AG04450 (cell line): ENCODE measurements around the gene DDX51. TPM values are rescaled to one million over a fixed set of nuclear protein-coding genes. Genes with fewer than 3 reads are reported as not detected.

Experiments
- CTCF ChIA-PET: fragments of 300-600, 350-600 bp; formaldehyde crosslinking; extraction: SDS; loops from one replicate; lab custom pipeline; 2022; ENCODE audit warnings: antibody characterized with exemption, inconsistent platforms; lab: Charles Lee
- POLR2A ChIA-PET: fragments of 350-600 bp; formaldehyde crosslinking; extraction: SDS; loops from one replicate; lab custom pipeline; 2021; ENCODE audit warnings: antibody characterized with exemption, inconsistent platforms; lab: Yijun Ruan, JAX
- DNase-seq: peaks from one replicate; pipeline ENCODE4 v3.0.0-alpha.2; 2011; ENCODE audit warnings: low read depth, low spot score
- H3K27ac ChIP-seq: one replicate; pipeline ENCODE4 v1.5.1; 2012; ENCODE audit warnings: low read depth, low read length, control low read depth
- H3K27me3 ChIP-seq: one replicate; pipeline ENCODE4 v1.6.0; 2012; ENCODE audit warnings: low read length; ENCODE audit not compliant: control insufficient read depth, insufficient read depth
- H3K4me3 ChIP-seq: 2 replicates; pipeline ENCODE4 v1.5.1; 2011; ENCODE audit warnings: mild to moderate bottlenecking, low read depth, low read length, control low read depth
- H3K9me3 ChIP-seq: 2 replicates; pipeline ENCODE4 v1.5.1; 2012; ENCODE audit warnings: low read length; ENCODE audit not compliant: control insufficient read depth, insufficient read depth
- CTCF ChIP-seq: IDR thresholded peaks from 2 replicates; pipeline ENCODE4 v1.5.1; 2011; ENCODE audit warnings: low read depth, low read length, control low read depth, inconsistent platforms
- polyA plus RNA-seq: library from polyadenylated mRNA; depleted of rRNA; stranded (reverse); fragments of >200 nt; gene quantifications from 2 replicates; pipeline ENCODE4 v1.2.3, GENCODE V29; 2011

Gene DDX51
- polyA plus RNA-seq, 1 experiment, result 4.5 TPM

GRCh38 chr12:132172619-132173018 is 28.5 kb upstream of the DDX51 start:
- ChIA-PET POLR2A (no interaction called here), CTCF (no interaction called here)
- no peak for TF ChIP-seq CTCF
- H3K9me3 ChIP-seq, result peaks cover 17% of the 10 kb centered on the region
- H3K27me3 ChIP-seq, result peaks cover 59% of the 10 kb centered on the region
- no peak for DNase-seq
- H3K27ac ChIP-seq, result no peak overlapping the region
- H3K4me3 ChIP-seq, result no peak overlapping the region

GRCh38 chr12:132171968-132172521 is 27.9 kb upstream of the DDX51 start:
- H3K9me3 ChIP-seq, result peaks cover 22% of the 10 kb centered on the region
- CTCF ChIA-PET, result no interaction called here
- no peak for TF ChIP-seq CTCF
- no peak for DNase-seq
- POLR2A ChIA-PET, result no interaction called here
- peaks cover 55% of the 10 kb centered on the region for H3K27me3 ChIP-seq
- H3K27ac ChIP-seq, result no peak overlapping the region
- no peak overlapping the region for H3K4me3 ChIP-seq

- ChIA-PET POLR2A (interaction anchor here (0.9 kb wide), 1 partner anchor 18 kb away, joined by 4 read pairs; no protein-coding TSS in a partner anchor), CTCF (no interaction called here)
- Histone ChIP-seq H3K27me3 (peaks cover 49% of the 10 kb centered on the region), H3K27ac (no peak overlapping the region), H3K4me3 (no peak overlapping the region), H3K9me3 (peaks cover 23% of the 10 kb centered on the region)
- no peak for TF ChIP-seq CTCF
- no peak for DNase-seq
These were observed 27.3 kb upstream of the DDX51 start for GRCh38 chr12:132171293-132171967.

GRCh38 chr12:132170637-132171292 is 26.6 kb upstream of the DDX51 start:
- DNase-seq, result no peak
- Histone ChIP-seq H3K27me3 (peaks cover 44% of the 10 kb centered on the region), H3K4me3 (no peak overlapping the region), H3K27ac (no peak overlapping the region), H3K9me3 (peaks cover 23% of the 10 kb centered on the region)
- CTCF ChIA-PET, result no interaction called here
- no peak for TF ChIP-seq CTCF
- POLR2A ChIA-PET, result interaction anchor here (0.9 kb wide), 1 partner anchor 19 kb away, joined by 4 read pairs; no protein-coding TSS in a partner anchor
